HG02981 (cell line): ENCODE results near the gene NOX4.
"Not testable (repeated sequence)": the region's sequence is repeated elsewhere in the genome, so short reads cannot be mapped to it uniquely, and the experiment has no call there.

Source experiments
- ATAC-seq: cut with Tn5 transposase; IDR thresholded peaks from one replicate; pipeline ENCODE4 v1.9.1; 2021; ENCODE audit warnings: mild to moderate bottlenecking, moderate library complexity; ENCODE audit not compliant: unreplicated experiment

The NOX4 gene

DNA sequence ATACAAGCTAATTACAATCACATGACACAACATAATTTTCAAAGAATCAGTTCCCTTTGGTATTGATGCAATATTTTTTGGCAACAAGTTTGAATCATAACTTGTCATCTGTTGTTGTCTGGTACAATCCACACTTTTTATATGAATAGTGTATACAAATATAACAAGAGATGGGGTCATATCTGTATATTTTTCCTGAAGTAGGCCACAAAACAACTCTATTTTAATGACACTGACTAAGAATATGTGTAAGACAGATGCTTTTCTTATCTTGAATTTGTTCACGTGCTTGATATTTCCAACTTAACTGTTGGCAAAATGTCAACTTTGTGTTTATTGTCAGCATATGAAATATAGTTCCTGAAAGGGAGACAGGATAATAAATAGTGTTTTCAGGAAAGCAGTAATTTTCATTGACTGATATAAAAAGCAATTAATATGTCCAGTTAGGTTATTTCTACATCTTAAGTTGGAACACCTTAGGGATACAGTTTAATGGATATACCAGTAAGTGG lies 27.9 kb downstream of the NOX4 start:
- ATAC-seq, result no peak

DNA sequence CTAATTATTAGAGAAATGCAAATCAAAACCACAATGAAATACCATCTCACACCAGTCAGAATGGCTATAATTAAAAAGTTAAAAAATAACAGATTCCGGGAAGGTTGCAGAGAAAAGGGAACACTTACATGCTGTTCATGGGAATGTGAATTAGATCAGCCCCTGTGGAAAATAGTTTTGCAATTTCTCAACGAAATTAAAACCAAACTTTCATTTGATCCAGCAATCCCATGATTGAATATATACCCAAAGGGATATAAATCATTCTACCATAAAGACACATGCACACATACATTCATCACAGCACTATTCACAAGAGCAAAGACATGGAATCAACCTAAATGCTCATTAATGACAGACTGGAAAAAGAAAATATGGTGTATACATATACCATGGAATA lies 32.5 kb downstream of the NOX4 start:
- no peak for ATAC-seq

GRCh38 chr11:89457190-89457589 lies 34.0 kb downstream of the NOX4 start:
- ATAC-seq, result no peak

DNA sequence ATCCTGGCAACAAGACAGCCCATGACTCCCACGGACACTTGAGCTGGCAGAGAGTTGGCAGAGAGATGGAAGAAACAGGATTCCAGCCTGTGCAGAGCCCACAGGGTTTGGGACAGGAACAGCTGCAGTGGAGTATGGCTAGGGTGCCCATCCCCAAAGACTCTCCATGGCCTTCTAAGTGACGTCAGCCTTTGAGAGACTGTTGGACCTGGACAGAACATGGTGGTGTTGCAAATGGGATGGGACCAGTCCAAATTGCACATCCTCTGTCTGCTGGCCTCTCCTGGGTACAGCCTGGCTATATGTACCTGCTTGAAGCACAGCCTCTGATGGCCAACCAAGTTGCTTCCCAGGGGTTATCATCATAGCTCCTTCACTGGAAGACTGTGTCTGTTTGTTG lies 34.5 kb downstream of the NOX4 start:
- ATAC-seq, result no peak

DNA sequence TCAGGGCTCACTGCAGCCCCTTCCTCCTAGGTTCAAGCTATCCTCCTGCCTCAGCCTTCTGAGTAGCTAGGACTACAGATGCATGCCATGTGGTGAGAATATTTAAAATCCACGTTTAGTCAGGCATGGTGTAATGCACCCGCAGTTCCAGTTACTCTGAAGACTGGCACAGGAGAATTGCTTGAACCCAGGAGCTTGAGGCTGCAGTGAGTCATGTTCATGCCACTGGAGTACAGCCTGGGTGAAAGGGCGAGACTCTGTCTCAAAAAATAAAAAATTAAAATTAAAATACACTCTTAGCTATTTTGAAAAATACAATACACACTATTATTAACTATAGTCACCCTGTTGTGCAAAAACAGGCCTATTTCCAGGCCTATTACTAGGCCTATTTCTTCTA lies 38.4 kb downstream of the NOX4 start:
- ATAC-seq, result no peak

DNA sequence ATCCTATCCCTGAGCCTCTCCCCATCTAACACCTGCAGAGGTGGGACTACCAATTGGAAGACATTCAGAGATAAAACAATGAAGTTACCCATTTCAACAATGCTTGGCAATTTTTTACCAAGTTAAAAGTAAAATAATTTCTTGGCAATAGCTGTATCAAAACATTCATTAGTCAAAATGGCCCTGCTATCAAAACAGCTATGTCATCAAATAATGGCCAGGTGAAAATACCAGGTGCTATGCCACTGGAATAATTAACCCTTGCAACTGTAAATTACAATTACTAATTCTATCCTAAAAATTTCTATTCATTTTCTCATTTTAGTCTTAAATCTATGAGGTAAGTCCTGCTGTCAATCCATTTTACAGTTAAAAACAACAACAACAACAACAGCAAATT lies 43.3 kb downstream of the NOX4 start:
- no peak for ATAC-seq

GRCh38 chr11:89443361-89444322 lies 47.5 kb downstream of the NOX4 start:
- ATAC-seq, result no peak

GRCh38 chr11:89442801-89443200 lies 48.4 kb downstream of the NOX4 start:
- no peak for ATAC-seq

DNA sequence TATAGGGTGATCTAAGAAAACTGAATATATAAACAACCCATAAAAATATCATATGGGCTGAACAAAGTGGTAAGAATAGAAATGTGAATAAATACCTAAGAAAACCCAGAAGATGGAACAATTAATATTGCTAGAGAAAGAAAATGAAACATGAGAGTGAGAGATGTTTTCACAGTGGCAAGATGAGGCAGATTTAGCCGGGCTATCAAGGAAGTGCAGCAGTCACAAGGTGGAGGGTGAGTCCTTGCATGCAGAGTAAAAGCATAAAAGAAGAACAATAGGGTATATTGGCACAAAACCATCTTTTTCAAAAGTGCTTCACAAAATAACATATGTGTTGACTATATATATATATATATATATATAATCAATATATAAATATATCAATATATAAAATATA lies 49.6 kb downstream of the NOX4 start:
- ATAC-seq, result no peak

DNA sequence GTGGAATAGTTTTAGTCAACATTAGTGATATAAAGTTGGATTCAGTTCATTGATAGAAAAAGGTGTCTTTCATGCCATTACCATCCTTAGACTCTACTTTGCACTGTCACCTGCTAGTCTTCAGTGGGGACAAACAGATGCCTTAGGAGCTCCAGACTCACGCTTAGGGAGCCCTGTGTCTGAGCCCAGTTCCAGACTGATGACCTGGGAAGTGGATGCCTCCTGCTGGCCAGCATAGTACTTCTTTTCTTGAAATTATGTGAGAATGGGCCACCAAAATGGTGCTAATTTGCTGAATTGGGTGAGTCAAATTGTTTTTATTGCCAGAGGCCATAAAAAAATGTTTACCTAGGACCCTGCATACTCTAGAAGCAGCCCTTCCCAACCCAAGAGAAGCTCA lies 53.9 kb downstream of the NOX4 start:
- no peak for ATAC-seq

DNA sequence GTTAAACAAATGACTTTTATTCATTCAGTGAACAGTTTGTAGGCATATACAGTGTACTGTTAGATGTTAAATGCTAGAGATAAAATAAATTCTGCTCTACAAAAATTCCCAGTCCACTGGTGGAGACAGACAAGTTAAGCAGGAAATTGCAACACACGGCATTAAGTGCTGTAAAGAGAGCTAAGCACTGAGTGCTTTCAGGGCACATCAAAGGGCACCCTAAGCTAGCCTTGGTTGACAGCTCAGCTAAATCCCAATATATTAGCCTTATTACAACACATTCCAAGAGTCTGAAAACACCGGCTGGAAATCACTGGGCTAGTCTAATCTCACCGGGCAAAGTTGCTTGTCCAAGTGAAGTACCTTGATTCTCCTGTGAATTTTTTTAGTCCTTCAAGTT lies 55.1 kb downstream of the NOX4 start:
- no peak for ATAC-seq

DNA sequence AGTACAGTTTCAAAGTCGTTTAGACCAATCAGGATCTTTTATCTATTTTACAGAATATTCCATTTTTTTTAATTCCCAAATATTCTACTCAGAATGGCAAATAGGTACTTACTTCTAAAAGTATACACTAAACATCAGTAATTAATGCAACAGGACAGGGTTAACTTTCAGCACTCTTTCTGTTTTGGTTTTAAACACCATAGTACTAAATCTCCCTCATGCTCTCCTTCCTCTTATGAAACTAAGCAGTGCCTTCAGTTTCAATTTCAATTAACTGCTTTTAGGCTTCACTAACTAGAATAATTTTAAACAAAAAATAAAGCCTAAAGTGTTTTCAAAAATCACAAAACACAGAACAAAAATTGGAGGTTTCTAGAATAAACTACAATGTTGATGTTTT lies 57.9 kb downstream of the NOX4 start:
- peak; percentile 56 for ATAC-seq

DNA sequence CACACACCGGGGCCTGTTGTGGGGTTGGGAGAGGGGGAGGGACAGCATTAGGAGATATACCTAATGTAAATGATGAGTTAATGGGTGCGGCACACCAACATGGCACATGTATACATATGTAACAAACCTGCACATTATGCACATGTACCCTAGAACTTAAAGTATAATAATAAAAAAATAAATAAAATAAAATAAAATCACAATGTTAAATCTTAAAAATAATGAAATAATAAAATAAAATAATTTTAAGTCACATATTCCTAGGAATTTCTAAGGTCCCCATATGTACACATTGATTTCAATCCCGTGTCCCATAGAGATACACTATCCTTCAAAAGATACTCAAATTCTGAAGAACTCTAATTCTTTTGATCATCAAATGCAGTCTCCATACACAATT lies 59.0 kb downstream of the NOX4 start:
- not testable (repeated sequence) for ATAC-seq

- ATAC-seq, result not testable (repeated sequence)
These were observed 64.7 kb downstream of the NOX4 start for GRCh38 chr11:89426501-89426900.

- ATAC-seq, result no peak
These were observed 69.5 kb downstream of the NOX4 start for GRCh38 chr11:89421718-89422117.

DNA sequence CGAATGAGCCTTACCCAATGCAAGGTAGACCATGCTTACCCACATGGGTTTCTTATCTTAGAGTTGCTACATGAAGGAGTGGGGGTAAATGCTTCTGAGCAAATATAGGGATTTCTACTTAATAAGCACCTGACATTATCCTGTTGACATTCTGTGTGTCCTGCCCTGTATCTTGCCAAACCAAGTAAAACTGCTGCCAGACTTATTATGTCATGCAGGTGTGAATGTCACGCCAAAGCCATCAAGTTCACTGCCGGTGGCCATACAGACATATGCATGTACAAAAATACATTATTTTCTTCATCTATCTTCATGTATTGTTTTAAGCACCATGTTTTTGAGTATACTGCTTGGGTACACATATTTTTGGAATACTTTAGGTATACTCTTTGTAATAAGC lies 70.2 kb downstream of the NOX4 start:
- no peak for ATAC-seq

- ATAC-seq, result no peak
These were observed 74.2 kb downstream of the NOX4 start for GRCh38 chr11:89416961-89417360.

DNA sequence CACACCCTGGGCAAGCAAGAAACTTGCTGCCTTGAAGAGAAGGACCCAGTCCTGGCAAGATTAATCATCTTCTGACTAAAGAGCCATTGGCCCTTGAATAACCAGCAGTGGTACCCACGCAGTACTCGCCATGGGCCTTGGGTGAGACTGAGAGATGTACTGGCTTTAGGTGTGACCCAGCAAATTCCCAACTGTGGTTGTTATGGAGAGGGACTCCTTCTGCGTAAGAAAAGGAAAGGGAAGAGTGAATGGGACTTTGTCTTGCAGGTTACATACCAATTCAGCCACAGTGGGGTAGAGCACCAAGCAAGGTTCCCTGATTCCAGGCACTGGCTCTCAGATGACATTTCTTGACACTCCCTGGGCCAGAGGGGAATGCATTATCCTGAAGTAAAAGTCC lies 80.1 kb downstream of the NOX4 start:
- not testable (repeated sequence) for ATAC-seq

- ATAC-seq, result not testable (repeated sequence)
These were observed 80.5 kb downstream of the NOX4 start for GRCh38 chr11:89410666-89411065.

GRCh38 chr11:89408441-89408840 lies 82.7 kb downstream of the NOX4 start:
- ATAC-seq, result not testable (repeated sequence)

- ATAC-seq, result no peak
These were observed 85.5 kb downstream of the NOX4 start for GRCh38 chr11:89405629-89406028.

DNA sequence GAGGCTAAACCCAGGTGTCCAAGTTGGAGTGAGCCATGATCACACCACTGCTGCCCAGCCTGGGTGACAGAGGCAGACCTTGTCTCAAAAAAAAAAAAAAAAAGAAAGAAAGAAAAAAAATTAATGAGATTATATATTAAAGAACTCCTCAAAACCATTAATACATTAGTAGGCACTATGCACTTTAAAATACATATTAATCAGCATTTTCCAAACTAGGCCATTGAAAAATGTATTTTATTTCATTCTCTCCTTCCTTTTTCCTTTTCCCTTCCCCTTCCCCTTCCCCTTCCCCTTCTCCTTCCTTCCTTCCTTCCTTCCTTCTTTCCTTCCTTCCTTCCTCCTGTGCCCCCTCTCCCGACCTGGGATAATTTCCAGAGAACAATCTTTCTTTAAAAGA lies 99.5 kb downstream of the NOX4 start:
- ATAC-seq, result not testable (repeated sequence)
